Measurements from ENCODE around the gene GRM1.

GRM1 gene

GRCh38 chr6:146265056-146265455, 236.2 kb downstream of the GRM1 start:
- Histone ChIP-seq H3K9ac (ENCODE audit: low read length) (no peak overlapping the region), H3K4me1 (ENCODE audit: insufficient read depth, low read length, severe bottlenecking) (no peaks in the 10 kb centered on the region), H3K79me2 (ENCODE audit: insufficient read depth, low read length) (no peaks in the 10 kb centered on the region), H3K4me3 (ENCODE audit: low read depth, low read length, poor library complexity, severe bottlenecking) (no peak overlapping the region), H3K36me3 (ENCODE audit: insufficient read depth, low read length) (no peaks in the 10 kb centered on the region), H3K4me2 (ENCODE audit: low read length) (no peak overlapping the region), H4K20me1 (ENCODE audit: insufficient read depth, low read length) (no peaks in the 10 kb centered on the region), H2AFZ (ENCODE audit: low read length) (no peak overlapping the region), H3K9me3 (ENCODE audit: low read length) (no peaks in the 10 kb centered on the region), H3K27ac (ENCODE audit: low read depth, low read length, poor library complexity, severe bottlenecking) (no peak overlapping the region), H3K9me2 (ENCODE audit: low read depth, low read length) (no peaks in the 10 kb centered on the region), H3K27me3 (ENCODE audit: insufficient read depth, low read length) (no peaks in the 10 kb centered on the region), H3F3A (ENCODE audit: insufficient read depth, low read length) (no peaks in the 10 kb centered on the region)
- TF ChIP-seq EZH2 (IDR thresholded peaks at IDR 0.05; ENCODE audit: borderline replicate concordance, low read length), result no peak
- TF ChIP-seq, protein P1, sequence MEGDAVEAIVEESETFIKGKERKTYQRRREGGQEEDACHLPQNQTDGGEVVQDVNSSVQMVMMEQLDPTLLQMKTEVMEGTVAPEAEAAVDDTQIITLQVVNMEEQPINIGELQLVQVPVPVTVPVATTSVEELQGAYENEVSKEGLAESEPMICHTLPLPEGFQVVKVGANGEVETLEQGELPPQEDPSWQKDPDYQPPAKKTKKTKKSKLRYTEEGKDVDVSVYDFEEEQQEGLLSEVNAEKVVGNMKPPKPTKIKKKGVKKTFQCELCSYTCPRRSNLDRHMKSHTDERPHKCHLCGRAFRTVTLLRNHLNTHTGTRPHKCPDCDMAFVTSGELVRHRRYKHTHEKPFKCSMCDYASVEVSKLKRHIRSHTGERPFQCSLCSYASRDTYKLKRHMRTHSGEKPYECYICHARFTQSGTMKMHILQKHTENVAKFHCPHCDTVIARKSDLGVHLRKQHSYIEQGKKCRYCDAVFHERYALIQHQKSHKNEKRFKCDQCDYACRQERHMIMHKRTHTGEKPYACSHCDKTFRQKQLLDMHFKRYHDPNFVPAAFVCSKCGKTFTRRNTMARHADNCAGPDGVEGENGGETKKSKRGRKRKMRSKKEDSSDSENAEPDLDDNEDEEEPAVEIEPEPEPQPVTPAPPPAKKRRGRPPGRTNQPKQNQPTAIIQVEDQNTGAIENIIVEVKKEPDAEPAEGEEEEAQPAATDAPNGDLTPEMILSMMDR (IDR thresholded peaks at IDR 0.05; ENCODE audit: low read length), result no peak

GRCh38 chr6:146267447-146267846, 238.6 kb downstream of the GRM1 start:
- no peak overlapping the region for H3K9ac ChIP-seq (ENCODE audit: low read length)
- H3F3A ChIP-seq (ENCODE audit: insufficient read depth, low read length), result no peaks in the 10 kb centered on the region
- no peaks in the 10 kb centered on the region for H3K36me3 ChIP-seq (ENCODE audit: insufficient read depth, low read length)
- no peak overlapping the region for H3K4me2 ChIP-seq (ENCODE audit: low read length)
- H4K20me1 ChIP-seq (ENCODE audit: insufficient read depth, low read length), result no peaks in the 10 kb centered on the region
- TF ChIP-seq, protein P1 (IDR thresholded peaks at IDR 0.05; ENCODE audit: low read length), result no peak
- no peak for TF ChIP-seq EZH2 (IDR thresholded peaks at IDR 0.05; ENCODE audit: borderline replicate concordance, low read length)
- no peaks in the 10 kb centered on the region for H3K79me2 ChIP-seq (ENCODE audit: insufficient read depth, low read length)
- no peaks in the 10 kb centered on the region for H3K27me3 ChIP-seq (ENCODE audit: insufficient read depth, low read length)
- H3K27ac ChIP-seq (ENCODE audit: low read depth, low read length, poor library complexity, severe bottlenecking), result no peak overlapping the region
- no peaks in the 10 kb centered on the region for H3K9me3 ChIP-seq (ENCODE audit: low read length)
- no peaks in the 10 kb centered on the region for H3K9me2 ChIP-seq (ENCODE audit: low read depth, low read length)
- H3K4me3 ChIP-seq (ENCODE audit: low read depth, low read length, poor library complexity, severe bottlenecking), result no peak overlapping the region
- H3K4me1 ChIP-seq (ENCODE audit: insufficient read depth, low read length, severe bottlenecking), result no peaks in the 10 kb centered on the region
- H2AFZ ChIP-seq (ENCODE audit: low read length), result no peak overlapping the region

DNA sequence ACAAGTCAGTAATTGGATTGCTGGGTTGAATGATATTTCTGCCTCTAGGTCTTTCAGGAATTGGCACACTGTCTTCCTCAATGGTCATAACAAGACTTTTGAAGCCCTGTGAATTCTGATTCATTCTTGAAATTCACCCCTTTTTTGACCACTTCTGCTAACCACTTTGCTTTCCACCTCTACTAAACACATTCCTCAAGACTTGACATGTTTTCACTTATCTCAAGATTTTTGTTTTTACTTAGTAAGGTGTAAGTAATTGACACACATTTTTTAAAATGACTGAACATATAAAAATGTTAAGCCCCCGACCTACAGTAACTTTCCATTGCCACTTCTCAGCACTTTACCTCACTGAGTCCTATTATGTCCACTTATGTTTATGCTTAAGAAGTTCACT, 239.1 kb downstream of the GRM1 start:
- no peaks in the 10 kb centered on the region for H3K9me3 ChIP-seq (ENCODE audit: low read length)
- H3K4me1 ChIP-seq (ENCODE audit: insufficient read depth, low read length, severe bottlenecking), result no peaks in the 10 kb centered on the region
- no peak overlapping the region for H2AFZ ChIP-seq (ENCODE audit: low read length)
- TF ChIP-seq EZH2 (IDR thresholded peaks at IDR 0.05; ENCODE audit: borderline replicate concordance, low read length), result no peak
- TF ChIP-seq, protein P1 (IDR thresholded peaks at IDR 0.05; ENCODE audit: low read length), result no peak
- H4K20me1 ChIP-seq (ENCODE audit: insufficient read depth, low read length), result no peaks in the 10 kb centered on the region
- H3K36me3 ChIP-seq (ENCODE audit: insufficient read depth, low read length), result no peaks in the 10 kb centered on the region
- H3K27me3 ChIP-seq (ENCODE audit: insufficient read depth, low read length), result no peaks in the 10 kb centered on the region
- H3K9me2 ChIP-seq (ENCODE audit: low read depth, low read length), result no peaks in the 10 kb centered on the region
- no peak overlapping the region for H3K4me3 ChIP-seq (ENCODE audit: low read depth, low read length, poor library complexity, severe bottlenecking)
- H3K79me2 ChIP-seq (ENCODE audit: insufficient read depth, low read length), result no peaks in the 10 kb centered on the region
- H3K4me2 ChIP-seq (ENCODE audit: low read length), result no peak overlapping the region
- H3F3A ChIP-seq (ENCODE audit: insufficient read depth, low read length), result no peaks in the 10 kb centered on the region
- no peak overlapping the region for H3K27ac ChIP-seq (ENCODE audit: low read depth, low read length, poor library complexity, severe bottlenecking)
- no peak overlapping the region for H3K9ac ChIP-seq (ENCODE audit: low read length)
